Mesenteric fat pad (tissue), 1 donor: ENCODE results near the gene DPH2. TPM values are rescaled to one million over a fixed set of nuclear protein-coding genes. Genes with fewer than 3 reads are reported as not detected.

Source experiments
- total RNA-seq: library from RNA; stranded (reverse); fragmentation: NEBNext Ultra II Directional; extraction: Animal tissue kit (Norgen Biotek cat#: 25700); gene quantifications from one replicate; pipeline ENCODE4 v1.2.1, GENCODE V29; 2021
- donor health status: DM: yes; HTN: yes; CAD: no.

The DPH2 gene
- total RNA-seq, 1 donor from 2014 or later: 23.2 TPM

Other genes starting within 250 kb of the DPH2 start
- gene ARTN, start 36.2 kb upstream of the DPH2 start, total RNA-seq: 0.39 TPM
- 26.1 TPM for gene IPO13, start 23.1 kb upstream of the DPH2 start, total RNA-seq
- 133 TPM for gene ATP6V0B, start 5.0 kb downstream of the DPH2 start, total RNA-seq
- gene B4GALT2, start 9.2 kb downstream of the DPH2 start, total RNA-seq: 66.3 TPM
- 3.9 TPM for gene CCDC24, start 21.6 kb downstream of the DPH2 start, total RNA-seq
- 2.2 TPM for gene SLC6A9, start 61.5 kb downstream of the DPH2 start, total RNA-seq
- gene KLF17, start 148.8 kb downstream of the DPH2 start, total RNA-seq: not detected
- not detected for gene KLF18, start 171.6 kb downstream of the DPH2 start, total RNA-seq
- 27.5 TPM for gene DMAP1, start 243.5 kb downstream of the DPH2 start, total RNA-seq